HL-60 (cell line): ENCODE results near the gene ZNF597.

Experiments used
- CTCF ChIP-seq: IDR thresholded peaks from one replicate; pipeline ENCODE4 v1.5.1; 2011; ENCODE audit warnings: low read length, control low read depth, inconsistent platforms; ENCODE audit not compliant: insufficient read depth
- TF ChIP-seq, protein P1 (sequence below): IDR thresholded peaks from 2 replicates; pipeline ENCODE4 v1.6.1; 2012; ENCODE audit warnings: low read depth; ENCODE audit not compliant: insufficient replicate concordance

DNA sequence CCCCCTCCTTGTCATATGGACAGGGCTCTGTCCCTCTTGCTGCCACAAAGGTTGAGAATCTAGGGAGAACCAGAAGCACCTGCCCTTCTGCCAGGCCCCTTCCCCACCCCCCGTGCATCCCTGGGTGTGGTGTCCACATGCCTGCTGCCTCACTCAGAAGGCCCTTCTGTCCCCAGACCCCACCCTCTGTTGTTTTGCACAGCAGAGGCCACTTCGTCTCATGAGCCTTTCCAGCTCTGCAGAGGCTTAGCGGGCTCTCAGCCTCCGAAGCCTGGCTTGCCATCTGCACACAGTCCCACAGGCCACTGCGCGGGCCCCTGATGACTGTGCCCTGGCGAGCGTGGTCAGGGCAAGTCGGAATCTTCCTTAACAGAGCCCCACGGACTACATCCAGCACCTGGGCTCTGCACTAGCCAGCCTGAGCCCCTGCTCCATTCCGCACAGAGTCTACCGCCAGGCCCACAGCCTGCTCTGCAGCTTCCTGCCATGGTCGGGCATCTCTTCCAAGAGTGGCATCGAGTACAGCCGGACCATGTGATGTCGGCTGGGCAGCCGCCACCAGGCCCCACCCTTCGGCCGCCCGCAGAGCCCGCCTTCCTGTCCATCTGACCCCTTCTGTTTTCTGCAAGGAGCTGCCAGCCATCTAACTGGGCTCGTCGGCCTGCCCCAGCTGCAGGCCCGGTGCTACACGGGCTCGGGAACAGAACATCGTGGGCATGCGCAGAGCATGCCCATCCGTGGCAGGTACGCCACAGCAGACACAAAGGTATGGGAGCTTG is 41.2 kb upstream of the ZNF597 start:
- TF ChIP-seq CTCF, result no peak
- TF ChIP-seq, protein P1, sequence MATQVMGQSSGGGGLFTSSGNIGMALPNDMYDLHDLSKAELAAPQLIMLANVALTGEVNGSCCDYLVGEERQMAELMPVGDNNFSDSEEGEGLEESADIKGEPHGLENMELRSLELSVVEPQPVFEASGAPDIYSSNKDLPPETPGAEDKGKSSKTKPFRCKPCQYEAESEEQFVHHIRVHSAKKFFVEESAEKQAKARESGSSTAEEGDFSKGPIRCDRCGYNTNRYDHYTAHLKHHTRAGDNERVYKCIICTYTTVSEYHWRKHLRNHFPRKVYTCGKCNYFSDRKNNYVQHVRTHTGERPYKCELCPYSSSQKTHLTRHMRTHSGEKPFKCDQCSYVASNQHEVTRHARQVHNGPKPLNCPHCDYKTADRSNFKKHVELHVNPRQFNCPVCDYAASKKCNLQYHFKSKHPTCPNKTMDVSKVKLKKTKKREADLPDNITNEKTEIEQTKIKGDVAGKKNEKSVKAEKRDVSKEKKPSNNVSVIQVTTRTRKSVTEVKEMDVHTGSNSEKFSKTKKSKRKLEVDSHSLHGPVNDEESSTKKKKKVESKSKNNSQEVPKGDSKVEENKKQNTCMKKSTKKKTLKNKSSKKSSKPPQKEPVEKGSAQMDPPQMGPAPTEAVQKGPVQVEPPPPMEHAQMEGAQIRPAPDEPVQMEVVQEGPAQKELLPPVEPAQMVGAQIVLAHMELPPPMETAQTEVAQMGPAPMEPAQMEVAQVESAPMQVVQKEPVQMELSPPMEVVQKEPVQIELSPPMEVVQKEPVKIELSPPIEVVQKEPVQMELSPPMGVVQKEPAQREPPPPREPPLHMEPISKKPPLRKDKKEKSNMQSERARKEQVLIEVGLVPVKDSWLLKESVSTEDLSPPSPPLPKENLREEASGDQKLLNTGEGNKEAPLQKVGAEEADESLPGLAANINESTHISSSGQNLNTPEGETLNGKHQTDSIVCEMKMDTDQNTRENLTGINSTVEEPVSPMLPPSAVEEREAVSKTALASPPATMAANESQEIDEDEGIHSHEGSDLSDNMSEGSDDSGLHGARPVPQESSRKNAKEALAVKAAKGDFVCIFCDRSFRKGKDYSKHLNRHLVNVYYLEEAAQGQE, result no peak
